Vagina (tissue), 2 donors: ENCODE data around the gene CYSRT1.

Experiments used
- CTCF ChIP-seq, 3 experiments: fragments of 450-650 bp in 2 of 3; fragments of 200-600 bp in 1 of 3; sonication (generic) in 1 of 3; IDR thresholded peaks; one replicate each; pipeline ENCODE4 v1.5.1; 2017 to 2019; ENCODE audit warnings: antibody characterized with exemption in 3 of 3, mild to moderate bottlenecking in 2 of 3, moderate library complexity in 2 of 3
- POLR2A ChIP-seq, 2 donors: fragments of 450-650 bp; IDR thresholded peaks; one replicate each; pipeline ENCODE4 v1.6.1; 2017; ENCODE audit warnings: antibody characterized with exemption in 2 of 2, mild to moderate bottlenecking in 2 of 2, moderate library complexity in 2 of 2
- POLR2AphosphoS5 ChIP-seq, 2 donors: sonication (generic); formaldehyde crosslinking; IDR thresholded peaks; one replicate each; pipeline ENCODE4 v1.9.0; 2017; ENCODE audit warnings: antibody characterized with exemption in 2 of 2, mild to moderate bottlenecking in 2 of 2, low read depth in 1 of 2; ENCODE audit not compliant: insufficient read depth in 1 of 2

GRCh38 chr9:137270929-137271695 is 46.1 kb downstream of the CYSRT1 start:
- no peak for TF ChIP-seq CTCF (IDR thresholded peaks at IDR 0.05)
- TF ChIP-seq POLR2AphosphoS5 (IDR thresholded peaks at IDR 0.05; ENCODE audit: insufficient read depth in 1 of 2, low read depth in 1 of 2) = no peak
- TF ChIP-seq POLR2A (IDR thresholded peaks at IDR 0.05) = no peak
